ENCODE results near the gene PTPRU.
"Not testable (repeated sequence)": the region's sequence is repeated elsewhere in the genome, so short reads cannot be mapped to it uniquely, and the experiment has no call there.

PTPRU gene

DNA sequence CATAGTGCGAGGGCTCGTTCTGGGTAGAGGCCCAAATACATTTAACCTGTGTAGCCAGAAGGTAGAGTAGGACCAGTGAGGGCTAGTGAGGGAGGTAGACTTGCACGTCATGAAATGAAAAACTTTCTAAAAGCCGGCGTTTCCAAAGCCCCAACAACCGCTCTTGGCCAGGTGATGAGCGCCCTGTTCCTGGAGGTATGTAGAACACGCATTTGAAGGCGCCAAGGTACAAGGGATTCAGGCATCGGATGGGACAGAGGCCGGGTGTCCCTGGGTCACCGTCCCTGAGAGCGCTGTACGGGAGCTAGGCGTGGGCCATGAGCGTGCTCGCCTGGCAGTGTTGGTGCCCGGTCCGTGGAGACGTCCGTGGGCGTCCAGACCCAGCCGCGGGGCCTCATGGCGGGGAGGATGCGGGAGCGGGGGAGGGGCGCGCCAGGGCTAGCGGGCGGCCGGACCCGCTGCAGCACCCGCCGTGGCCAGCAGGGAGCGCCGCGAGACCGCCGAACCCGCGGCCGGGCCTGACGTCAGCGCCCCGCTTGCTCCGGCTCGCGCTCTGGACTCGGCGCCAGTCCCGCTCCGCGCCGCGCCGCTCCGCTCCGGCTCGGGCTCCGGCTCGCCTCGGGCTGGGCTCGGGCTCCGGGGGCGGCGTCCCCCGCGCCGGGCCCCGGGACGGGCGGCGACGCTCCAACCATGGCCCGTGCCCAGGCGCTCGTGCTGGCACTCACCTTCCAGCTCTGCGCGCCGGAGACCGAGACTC lies at the start of gene PTPRU:
TSS of gene PTPRU (plus strand) at position 568 of the 757 bp plus-strand sequence. CDS start at position 691, 123 bp downstream.
- DNase-seq, result peak; percentile 87 to 91

DNA sequence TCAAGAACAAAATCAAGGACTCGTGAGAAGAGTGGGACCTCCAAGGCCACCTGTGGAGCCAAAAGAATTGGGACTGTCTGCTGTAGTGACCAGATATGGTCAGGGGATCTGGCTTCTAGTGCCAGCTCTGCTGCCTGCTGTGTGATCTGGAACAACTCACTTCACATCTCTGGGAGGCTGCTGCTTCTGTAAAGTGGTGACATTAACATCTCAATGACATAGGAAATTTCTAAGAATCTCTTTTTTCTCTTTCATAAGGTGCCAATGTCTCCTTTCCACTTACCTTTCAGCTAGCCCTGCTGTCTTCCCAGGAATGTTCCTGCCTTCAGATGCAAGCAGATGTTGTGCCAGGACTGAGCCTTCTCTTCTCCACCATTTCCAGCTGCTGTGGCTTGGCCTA lies 49.6 kb upstream of the PTPRU start:
- DNase-seq, result no peak

DNA sequence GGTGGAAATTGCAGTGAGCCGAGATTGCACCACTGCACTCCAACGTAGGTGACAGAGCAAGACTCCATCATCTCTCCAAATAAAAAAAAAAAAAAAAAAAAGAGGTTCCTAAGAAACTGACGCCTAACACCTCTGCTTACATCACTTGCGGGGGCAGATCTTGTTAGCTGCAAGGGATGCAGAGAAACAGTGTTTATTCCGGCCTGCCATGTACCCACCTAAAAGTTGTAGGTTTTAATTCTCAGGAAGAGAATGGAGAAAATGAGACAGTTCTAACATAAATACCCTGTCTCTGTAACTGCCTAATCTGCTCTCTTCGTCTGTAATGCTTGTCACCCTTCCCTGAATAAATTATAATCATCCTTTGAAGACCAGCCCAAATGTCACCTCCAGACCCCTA lies 45.6 kb upstream of the PTPRU start:
- no peak for DNase-seq

DNA sequence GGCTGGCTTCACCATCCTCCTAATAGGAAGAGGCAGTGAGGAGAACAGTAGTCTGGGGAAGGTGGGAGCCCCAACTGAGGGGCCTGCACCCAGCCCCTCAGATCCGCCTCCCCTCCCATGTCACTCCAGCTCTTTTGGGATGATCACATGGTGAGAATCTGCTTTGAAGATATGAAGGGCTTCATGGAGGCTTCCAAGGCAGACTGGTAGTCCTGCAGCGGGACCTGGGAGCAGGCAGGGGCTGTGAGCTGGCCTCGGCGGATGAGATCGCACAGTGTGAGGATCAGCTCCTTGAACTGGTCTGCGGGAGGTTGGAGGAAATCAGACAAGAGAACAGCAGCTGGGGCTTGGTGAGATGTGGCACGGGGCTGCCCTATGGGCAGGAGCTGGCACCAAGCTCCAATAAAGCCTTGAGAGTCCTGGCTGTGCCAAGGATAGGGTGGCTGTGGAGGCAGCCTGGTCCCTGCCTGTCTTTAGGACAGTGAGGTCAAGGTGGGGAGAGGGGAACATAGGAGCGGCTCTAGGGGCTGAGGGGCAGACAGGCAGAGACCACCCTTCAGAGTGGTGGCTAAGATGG lies 42.4 kb upstream of the PTPRU start:
- no peak for DNase-seq

DNA sequence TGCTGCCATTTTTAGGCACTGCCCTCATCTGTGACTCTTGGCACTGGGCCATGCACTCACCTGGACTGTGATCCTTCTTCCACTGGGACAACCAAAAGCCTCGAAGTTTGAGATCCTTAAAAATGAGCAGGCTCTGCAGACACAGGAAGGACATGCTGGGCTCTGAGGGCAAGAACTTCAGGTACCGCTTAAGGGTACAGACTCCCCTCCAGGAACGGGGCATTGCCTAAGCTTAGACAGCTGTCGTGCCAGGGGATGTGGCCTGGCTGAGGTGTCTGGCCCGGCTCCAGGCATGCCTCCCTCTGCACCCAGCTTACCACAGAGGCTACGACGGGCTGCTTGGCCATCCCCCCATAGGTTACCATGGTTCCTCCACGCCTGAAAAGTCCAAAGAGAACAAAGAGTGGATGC lies 40.4 kb upstream of the PTPRU start:
- DNase-seq, result no peak

DNA sequence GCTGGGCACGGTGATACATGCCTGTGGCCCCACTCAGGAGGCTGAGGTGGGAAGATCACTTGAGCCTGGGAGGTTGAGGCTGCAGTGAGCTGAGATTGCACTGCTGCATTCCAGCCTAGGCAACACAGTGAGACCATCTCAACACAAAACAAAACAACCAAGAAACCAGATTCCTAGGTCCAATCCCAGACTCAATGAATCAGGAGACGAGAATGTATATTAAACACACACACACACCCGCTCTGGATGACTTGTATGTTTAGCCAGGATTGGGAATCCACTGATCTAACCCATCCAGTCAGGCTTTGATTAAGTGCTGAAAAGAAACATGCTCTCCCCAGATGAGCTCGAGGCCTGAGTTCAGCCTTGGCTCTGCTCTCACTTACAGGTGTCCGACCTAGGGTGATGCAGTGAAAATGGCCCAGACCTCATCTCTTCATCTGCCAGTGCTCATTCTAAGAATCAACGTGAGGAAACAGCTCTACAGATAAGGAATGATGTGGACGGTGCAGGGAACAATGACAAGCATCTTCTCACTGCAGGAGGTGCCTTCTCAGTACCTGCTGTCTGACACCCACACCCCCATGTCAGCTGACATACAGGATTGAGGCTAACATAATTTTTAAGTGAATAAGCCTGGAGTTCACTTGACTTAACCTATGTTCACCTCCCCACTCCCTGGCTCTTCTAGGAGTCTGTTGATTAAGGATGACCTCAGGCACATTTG lies 39.3 kb upstream of the PTPRU start:
- no peak for DNase-seq

DNA sequence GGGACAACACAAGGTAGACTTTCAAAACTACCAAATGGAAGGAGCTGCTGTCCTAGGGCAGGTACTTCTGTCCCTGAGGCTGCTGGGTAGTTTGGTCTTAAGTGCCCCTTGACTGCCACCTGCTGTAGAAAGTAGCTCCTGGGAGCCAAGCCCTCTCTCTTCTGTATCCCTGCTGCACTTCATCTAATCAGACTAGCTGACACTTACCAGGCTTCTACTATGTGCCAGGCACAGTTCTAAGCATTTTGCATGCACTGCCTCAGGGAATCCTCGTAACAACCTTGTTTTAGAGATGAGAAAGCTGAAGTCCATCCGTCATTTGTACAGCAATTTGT lies 38.8 kb upstream of the PTPRU start:
- peak in 1 of 2 donors; percentile 12 for DNase-seq

DNA sequence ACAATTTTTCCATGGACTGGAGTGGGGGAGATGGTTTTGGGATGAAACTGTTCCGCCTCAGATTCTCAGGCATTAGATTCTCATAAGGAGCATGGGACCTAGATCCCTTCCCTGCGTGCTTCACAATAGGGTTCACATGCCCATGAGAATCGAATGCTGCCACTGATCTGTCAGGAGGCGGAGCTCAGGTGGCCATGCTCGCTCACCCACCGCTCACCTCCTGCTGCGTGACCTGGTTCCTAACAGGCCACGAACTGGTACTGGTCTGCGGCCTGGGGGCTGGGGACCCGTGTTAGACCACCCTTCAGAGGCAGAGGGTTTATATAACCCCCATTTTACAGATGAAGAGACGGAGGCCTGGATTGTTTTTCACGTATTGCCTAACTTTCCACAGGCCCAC lies 38.3 kb upstream of the PTPRU start:
- no peak for DNase-seq

DNA sequence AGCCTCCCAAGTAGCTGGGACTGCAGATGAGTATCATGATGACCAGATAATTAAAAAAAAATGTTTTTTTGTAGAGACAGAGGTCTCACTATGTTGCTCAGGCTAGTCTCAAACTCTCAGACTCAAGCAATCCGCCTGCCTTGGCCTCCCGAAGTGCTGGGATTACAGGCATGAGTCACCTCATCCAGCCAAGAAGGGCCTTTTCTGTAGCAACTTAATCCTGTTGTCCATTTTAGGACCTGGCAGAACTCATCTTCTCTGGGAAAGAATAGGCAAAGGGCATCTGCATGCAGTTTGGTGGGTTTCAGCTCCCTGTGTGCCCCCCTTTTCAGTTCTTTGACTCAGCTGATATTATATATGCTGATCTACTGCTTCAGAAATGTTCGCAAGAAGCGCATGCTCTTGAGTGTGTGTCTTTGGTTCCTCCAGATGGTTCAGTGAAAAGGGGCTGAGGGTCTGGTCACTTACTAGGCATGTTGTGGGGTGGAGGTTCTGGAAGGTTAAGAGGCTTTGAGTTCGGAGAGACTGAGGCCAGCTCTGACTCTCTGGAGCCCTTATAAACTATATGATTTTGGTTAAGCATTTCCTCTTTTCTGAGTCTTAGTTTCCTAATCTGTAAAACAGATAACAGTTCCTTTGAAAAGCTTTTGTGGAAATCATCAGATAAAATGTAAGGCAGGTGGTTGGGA lies 35.3 kb upstream of the PTPRU start:
- DNase-seq, result no peak

DNA sequence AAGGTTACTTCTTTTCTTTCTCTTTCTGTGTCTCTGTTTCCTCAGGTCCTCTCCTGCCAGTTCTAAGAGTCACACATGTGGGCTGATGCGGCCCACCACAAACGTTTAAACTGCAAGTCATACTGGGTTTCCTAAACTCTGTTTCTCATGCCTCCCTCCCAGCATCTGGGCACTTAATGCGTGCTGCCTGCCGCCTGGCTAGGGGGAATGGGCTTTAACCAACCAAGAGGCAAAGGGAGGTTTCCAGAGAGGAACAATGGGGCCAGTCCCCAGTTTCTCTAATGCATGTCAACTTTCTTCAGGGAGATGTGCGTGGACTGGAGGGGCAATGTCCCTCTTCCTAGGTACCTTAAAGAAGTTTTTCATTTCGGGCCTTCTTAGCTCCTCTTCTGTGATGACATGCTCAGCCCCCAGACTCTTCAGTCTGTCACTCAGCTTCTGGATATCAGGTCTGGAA lies 34.7 kb upstream of the PTPRU start:
- DNase-seq, result no peak

DNA sequence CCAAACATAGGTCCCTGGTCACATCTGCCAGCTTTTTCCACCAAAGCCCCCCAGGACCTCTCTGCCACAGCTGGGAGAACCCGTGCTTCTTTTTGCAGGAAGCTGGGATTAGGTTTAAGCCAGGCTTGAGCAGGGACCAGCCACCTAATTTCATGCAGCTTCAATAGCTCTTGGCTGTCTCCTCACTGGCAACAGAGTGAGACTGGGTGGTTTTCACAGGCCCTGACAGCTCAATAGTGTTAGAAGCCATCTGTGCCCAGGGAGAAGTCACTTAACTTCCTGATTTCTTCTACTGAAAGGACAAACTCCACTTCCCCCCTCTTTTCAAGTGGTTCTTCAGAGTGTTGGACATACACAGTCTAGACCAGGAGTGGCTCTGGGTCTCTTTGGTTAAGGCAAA lies 34.3 kb upstream of the PTPRU start:
- no peak for DNase-seq

DNA sequence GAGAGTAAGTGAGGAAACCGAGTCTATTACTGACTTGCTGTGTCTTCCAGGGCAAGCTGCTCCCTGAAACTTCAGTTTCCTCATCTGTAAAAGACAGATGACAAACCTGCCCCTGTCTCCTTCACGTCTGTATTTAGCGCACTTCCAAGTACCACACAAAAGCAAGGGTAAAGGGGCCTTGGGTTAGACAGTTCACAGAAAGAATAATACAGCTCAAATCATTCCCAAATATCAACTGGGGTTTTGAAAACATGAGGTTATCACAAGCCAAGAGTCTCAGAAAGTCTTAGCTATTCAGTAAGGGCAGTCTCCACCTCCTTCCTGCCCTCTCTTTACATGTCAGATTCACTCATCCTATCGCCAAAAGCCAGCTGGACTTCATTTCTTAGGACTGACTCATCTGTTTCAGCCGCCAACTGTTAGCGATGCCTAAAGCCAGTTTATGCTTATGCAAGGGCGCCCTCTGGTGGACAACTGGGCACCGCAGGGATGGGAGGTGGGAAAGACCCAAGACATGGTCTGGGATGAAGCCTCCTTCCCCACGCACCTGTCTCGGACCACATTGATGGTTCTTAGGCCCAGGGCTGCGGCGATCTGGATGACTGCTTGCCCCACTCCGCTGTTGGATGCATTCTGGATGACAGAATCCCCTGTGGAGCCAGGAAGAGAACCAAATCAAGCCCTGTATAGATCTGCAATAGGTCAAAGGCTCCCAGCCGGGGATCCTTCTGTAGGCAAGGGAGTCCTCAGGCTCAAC lies 33.6 kb upstream of the PTPRU start:
- peak; percentile 96 for DNase-seq

DNA sequence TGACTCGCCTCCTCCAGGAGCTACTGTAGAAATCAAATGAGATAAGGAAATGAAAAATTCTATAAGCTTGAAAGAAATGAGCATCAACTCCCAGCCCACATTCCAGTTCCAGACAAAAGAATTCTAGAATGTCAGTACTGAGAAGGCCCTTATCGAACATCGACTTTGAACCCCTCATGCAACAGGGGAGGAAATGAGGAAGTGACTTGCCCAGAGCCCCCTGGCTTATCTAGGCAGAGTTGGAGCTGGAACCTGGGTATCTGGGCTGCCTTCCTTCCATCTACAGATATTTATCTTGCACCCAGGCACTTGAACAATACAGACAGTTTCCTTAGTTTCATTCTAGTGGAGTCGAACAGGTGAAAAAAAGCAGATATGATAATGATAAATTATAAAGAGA lies 27.9 kb upstream of the PTPRU start:
- DNase-seq, result no peak

DNA sequence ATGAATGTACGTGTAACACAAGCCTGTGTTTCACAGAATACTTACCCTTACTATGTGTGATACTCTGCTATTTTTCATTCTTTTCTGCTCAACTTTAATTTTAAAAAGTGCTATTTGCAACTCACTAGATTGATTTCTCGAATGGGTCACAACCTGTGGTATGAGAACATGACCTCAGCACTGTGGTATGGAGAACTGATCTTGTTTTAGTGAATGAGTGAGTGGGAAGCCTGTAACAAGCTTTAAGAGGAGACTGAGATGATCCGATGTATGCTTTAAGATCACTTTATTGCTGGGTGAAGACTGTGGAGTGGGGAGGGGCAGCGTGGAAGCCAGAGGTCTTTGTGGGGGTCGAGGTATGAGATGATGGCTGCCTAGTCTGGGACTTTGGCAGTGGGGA lies 27.1 kb upstream of the PTPRU start:
- no peak for DNase-seq

DNA sequence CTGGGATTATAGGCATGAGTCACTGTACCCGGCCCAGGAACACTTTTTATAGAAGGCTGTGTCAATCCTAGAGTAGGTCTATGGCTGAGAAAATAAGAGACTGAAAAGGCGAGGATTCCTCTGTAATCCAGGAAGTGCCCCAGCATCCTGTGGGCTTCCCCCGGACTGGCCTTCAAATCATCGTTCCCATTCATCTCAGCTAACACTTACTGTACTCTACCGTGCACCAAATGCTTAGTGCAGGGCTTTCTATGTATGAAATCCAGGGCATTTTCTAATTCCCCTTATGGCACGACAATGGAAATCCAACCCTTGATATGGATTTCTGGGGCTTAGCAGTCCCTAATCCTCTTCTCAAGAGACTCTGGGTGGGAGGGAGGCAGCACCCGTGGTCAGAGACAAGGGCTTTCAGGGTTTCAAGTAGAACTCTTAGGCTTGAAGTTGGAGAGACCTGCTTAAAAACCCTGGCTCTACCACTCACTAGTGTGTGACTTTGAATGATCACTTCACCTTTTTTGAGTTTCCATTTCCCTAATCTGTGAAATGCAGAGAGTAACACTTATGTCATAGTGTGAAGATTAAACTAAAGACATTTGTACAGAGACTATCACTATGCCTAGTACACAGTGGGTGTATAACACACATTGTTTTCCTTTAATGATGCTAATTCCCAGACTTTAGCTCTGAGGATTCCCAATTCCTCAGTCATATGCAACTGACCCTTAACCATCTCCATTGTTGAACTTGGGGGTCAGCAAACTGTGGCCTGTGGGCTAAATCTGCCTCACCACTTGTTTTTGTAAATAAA lies 25.8 kb upstream of the PTPRU start:
- DNase-seq, result no peak

DNA sequence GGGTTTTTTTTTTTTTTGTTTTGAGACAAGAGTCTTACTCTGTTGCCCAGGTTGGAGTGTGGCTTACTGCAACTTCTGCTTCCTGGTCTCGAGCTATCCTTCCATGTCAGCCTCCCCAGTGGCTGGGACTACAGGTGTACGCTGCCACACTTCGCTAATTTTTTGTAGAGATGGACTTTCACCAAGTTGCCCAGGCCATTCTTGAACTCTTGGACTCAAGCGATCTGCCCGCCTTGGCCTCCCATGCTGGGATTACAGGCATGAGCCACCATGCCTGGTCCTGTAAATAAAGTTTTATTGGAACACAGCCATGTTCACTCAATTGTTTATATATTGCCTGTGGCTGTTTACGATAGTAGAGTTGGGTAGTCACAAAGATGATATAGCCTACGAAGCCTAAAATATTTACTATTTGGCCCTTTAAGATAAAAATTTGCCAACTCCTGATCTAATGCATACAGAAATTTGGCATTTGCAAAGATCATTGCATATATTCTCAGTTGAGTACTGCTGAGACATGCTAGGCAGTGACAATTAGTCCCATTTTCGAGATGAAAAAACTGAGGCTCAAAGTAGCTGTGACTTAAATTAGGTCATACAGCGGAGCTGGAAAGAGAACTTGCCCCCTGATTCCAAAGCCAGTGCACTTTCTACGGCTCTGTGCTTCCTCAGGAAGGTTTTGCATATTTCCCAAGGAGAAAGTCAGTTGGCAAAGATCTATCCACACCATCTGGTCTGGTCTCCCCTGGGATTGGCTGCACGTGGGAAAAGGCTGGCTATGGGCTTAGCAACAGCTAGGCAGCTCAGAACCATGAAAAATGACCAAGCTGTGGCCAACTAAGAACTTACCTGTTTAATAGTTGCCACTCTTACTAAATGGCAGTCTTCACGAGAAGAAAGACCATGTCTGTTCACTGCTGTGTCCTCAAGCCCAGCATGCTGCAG lies 25.0 kb upstream of the PTPRU start:
- no peak for DNase-seq

DNA sequence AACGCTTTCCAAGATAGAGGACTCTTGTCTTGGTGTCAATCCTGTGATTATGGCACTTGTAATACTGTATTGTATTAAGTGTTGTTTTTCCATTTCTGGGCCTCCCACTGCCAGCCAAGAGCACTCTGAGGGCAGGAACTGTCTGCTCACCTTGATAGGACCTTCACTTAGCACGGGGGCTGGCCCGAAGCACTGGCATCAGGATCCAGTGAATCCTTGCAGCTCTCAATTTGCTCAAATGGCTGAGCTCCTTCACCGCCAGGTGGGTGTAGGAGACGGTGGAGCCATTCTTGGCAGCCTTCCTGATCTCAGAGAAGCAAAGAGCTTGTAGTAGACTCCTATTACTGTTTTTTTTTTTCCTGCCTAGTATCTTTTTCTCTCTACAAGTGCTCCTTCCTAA lies 23.3 kb upstream of the PTPRU start:
- no peak for DNase-seq

DNA sequence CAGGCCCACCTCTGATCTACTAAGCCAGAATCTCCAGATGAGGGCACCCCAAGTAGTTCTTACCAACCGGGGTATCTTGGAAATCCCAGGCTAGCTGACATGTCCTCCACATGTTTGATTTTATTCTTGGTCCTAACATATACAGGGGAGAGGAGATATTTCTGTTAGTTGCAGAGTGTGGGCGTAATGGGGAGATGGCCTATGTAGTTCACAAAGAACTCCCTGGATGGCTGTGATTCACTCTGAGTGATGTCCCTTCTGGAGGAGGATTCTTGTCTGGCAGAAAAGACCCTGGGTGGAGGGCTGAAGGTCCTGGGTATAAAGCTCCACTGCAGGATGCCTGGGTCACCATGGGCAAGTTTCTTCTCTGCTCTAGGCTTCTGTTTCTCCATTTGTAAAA lies 18.7 kb upstream of the PTPRU start:
- no peak for DNase-seq

DNA sequence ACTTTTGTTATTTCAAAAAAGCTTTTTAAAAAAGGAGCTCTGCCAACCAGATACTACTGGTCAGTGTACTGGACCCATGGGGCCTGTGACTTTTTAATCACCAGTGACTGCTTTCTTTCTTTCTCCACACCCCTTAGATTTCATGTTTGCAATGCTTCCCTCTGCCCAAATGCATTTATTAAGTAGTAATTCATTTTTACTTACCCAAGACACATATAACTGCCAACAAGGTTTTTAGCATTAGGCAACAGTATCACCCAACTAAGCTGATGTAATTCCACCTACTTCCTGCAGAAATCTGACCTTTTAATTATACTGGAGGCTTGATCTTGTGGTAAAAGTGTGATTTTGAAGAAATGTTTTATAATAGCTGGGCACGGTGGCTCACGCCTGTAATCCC lies 18.1 kb upstream of the PTPRU start:
- DNase-seq, result no peak

DNA sequence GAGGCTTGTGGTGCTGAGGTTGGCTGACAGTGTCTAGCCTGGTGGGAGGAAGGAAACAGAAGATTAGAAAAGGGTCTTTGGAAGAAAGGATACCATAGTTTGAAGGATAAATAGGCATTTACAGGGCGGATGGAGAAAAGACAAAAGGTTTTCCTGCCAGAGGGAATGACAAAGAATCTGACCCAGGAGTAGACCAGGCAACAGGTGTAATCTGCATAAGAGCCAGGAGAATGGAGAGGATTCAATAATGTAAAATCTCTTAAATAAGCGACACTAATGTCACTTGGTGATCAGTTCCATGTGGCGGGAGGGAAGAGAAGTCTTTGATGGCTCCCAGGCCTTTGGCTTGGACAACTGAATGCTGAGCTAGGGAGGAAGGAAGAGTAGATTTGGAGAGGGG lies 15.0 kb upstream of the PTPRU start:
- DNase-seq, result no peak

DNA sequence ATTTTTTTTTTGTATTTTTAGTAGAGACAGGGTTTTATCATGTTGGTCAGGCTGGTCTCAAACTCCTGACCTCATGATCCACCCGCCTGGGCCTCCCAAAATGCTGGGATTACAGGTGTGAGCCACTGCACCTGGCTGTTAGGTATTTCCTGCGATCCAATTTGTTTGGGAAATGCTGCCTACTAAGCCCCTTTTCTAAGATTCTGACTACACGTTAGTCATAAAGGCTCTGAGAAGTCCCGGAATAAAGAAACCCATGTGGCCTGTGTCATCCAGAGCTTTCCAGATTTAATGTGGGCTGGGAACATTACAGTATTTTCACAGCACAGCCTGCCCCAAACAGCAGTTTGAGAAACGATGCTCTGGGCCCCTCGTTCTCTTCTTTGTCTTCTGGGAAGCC lies 14.1 kb upstream of the PTPRU start:
- not testable (repeated sequence) for DNase-seq

Measured in stimulated activated CD4-positive, alpha-beta T cell treated with anti-CD3 and anti-CD28 coated beads, Interleukin-2, amount 100 ng/mL, for 24 hours (primary cell).